Esophagus mucosa (tissue), 1 donor: ENCODE measurements around the gene ATP13A2. TPM values are rescaled to one million over a fixed set of nuclear protein-coding genes. Genes with fewer than 3 reads are reported as not detected.
A peak's percentile ranks its signal among the peaks of the same experiment; 100 is the strongest.

Source experiments
- ATAC-seq: fragments of 200-7000 bp; cut with Tn5 transposase; one replicate; pipeline ENCODE4 v1.9.1; 2020
- total RNA-seq: library from RNA; stranded (reverse); gene quantifications from one replicate; pipeline ENCODE4 v1.2.4, GENCODE V29; 2023
- donor health status: DM: yes; HTN: yes; CAD: no.

Gene ATP13A2, protein sequence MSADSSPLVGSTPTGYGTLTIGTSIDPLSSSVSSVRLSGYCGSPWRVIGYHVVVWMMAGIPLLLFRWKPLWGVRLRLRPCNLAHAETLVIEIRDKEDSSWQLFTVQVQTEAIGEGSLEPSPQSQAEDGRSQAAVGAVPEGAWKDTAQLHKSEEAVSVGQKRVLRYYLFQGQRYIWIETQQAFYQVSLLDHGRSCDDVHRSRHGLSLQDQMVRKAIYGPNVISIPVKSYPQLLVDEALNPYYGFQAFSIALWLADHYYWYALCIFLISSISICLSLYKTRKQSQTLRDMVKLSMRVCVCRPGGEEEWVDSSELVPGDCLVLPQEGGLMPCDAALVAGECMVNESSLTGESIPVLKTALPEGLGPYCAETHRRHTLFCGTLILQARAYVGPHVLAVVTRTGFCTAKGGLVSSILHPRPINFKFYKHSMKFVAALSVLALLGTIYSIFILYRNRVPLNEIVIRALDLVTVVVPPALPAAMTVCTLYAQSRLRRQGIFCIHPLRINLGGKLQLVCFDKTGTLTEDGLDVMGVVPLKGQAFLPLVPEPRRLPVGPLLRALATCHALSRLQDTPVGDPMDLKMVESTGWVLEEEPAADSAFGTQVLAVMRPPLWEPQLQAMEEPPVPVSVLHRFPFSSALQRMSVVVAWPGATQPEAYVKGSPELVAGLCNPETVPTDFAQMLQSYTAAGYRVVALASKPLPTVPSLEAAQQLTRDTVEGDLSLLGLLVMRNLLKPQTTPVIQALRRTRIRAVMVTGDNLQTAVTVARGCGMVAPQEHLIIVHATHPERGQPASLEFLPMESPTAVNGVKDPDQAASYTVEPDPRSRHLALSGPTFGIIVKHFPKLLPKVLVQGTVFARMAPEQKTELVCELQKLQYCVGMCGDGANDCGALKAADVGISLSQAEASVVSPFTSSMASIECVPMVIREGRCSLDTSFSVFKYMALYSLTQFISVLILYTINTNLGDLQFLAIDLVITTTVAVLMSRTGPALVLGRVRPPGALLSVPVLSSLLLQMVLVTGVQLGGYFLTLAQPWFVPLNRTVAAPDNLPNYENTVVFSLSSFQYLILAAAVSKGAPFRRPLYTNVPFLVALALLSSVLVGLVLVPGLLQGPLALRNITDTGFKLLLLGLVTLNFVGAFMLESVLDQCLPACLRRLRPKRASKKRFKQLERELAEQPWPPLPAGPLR
- 21.5 TPM for total RNA-seq

DNA sequence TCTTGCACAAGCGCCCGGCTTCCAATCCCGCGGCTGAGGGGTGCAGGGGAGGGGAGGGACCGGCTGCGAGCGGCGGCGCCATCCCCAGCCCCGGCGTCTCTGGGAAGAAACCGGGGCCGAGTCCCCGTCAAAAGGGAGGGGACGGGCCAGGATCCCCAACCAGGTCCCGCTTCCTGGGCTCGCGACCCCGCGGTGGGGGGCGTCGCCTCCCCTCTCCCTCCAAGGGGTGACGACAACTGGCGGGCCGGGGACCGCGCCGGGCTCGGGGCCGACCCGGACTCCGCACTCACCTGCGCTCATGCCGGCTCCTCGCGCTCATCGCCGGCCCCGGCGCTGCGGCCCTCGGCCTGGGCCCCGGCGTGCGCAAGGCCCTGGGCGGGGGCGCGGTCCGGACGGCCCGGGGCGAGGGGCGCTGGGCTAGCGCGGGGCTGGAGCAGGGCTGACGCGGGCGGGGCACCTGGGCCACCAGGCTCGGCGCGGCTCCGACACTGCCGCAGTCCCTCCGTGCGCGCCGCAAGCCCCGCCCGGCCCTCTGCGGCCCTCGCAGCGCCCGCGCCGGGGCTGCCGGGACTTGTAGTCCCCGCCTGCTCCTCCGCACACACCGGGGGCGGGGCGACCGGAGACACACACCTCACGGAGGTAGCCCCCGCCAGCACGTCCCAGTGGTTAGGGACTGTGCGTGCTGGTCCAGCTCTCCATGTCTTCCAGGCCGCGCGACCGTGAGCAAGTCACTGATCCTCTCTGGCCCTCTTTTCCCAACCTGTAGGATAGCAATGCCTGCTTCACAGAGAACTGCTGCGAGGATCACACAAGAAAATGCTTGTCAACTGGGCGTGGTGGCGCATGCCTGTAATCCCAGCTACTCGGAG lies at the start of gene ATP13A2:
ATP13A2 (minus strand) TSS at position 490 of the 869 bp plus-strand sequence; CDS start at position 300, 190 bp downstream.
- peak; percentile 80 for ATAC-seq

DNA sequence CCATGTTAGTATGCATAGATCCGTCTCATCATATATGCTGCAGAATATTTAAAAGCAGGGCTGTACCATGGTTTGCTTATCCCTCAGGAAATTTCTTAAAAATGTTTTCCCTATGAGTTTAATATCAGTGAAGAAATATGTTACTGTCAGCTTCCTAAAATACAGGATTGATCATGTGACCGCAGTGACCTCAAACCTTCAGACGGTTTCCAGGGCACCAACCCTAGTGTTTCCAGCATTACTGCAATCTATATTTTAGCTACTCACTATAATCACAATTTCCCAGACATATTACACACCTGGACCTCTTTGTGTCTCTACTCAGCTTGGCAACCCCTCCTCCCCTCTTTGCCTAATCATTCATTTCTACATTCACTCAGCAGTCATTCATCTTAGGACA lies 49.8 kb upstream of the ATP13A2 start:
- ATAC-seq, result no peak

DNA sequence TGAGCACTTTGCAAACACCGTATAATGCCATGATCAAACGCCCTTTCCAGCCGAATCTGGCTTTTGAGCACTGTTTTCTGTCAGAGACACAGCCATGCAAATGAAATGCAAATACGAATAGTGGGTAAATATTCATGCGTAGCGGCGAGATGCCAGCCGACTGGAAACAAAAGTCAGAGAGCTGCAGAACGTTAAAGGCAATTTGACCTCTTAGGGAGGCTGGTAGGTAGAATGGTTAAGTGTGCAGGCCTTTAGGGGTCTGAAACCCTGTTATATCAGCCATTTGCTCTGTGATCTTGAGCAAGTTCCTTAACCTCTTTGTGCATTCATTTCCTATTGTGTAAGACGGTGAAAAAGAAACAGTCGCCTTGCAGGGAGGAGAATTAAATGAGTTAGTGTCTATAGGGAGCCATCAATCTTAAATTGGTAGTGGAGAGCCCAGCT lies 48.6 kb upstream of the ATP13A2 start:
- ATAC-seq, result no peak

DNA sequence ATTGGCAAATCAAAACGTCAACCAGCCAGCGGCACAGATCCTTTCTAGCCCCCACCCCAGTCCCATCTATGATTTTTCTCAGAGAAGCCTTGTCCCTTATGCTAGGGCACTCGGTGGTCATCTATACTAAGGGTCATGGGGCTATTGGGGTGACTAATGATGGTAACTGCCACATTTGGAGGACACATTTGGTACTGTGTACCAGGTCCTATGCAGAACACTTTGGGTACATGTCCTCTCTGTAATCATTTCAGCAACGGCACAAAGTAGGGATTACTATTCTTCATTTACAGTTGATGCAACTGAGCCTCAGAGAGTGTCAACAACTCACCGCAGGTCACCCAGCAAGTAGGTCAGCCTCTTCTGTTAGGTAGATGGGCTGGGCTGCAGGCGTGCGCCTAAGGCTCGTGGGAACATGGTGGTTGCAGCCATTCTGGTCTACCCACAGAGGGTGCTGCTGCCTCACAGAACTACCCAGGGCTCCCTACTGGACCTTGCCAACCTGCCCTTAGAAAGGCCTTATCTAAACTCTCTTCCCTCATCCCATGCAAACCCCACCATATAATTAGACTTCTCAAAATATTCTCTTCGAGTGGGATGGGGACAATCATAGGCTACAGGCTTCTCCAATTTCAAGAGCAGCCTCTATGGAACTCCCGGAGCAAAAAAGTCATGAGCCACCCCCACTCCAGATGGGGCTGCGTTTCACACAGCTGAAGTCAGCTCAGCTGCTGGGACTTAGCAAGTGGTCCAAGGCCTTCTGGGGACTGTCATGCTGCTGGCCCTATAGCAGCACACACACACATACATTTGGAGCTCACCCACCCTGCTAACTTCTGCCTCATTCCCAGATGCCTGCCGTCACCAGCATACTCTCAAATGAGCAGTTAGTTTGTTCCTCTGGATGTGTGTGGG lies 47.9 kb upstream of the ATP13A2 start:
- ATAC-seq, result peak; percentile 94

DNA sequence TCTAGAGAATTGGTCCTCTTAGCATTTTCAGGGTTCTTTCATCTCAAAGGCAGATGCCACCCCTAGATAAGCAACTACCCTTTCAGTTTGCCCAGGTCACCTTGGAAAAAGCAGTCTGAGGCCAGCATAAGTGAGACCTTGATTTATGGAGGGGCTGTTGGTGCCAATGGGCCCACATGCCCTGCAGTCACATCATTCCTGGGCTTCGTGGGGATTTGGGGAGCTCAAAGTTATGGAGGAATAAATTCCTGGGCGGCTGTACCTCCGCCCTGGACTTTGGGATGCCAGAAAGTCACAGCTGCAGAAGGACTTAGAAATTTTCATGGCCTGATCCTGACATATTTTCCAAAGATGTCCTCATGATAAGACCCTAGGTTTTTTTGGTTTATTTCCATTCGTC lies 44.8 kb upstream of the ATP13A2 start:
- ATAC-seq, result no peak

DNA sequence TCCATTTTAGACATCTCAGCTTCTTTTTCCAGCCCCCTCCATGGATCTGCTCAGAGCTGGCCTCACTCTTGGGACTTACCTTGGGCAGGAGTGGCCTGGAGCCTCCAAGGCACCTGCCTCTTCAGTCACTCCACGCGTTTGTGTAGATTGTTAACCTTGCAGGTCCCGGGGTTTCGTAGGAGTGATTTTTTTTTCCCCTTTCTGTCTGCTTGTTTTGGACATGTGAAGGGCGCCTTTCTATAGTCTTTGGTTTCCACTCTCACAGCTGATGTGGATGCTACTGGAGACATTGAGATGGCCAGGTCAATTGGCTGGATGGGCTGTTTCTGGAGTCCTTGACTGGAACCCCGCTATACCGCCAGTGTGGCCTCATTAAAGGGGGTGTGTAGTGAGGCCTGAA lies 44.1 kb upstream of the ATP13A2 start:
- ATAC-seq, result no peak

DNA sequence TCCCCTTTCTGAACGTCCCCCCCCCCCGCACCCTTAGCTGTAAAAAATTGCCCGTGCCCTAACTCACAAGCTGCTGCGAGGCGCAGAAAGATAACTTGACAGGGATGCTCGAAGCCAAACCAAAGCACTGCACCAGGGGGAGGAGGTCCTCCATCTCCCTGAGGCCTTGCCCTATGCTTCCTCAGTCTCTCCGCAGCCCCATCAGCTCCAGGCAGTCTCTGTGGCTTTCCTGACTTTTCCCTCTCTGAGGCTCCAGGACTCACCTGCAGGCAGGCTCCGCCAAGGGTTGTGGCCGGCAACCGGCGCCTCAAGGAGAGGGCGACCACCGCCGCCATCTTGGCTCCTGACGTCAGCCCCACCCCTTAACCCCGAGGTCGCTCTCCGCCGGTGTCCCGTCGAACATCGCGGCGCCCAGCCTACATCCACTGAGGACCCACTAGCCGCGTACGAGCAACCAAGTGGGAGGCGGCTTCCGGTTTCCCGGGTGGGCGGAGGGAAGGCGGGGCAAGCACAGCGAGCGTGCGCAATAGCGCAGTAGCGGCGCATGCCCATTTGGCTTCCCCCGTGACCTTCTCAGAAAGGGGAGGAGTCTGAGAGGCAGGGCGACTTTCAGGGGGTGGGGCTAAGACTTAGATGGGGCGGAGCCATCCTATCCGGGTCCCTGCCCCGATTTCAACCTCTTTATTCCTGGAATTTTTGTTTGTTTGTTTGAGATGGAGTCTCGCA lies 42.1 kb upstream of the ATP13A2 start, which contains the start of gene SDHB:
SDHB (minus strand) TSS at position 348 of the 726 bp plus-strand sequence; CDS start at position 335, 13 bp downstream.
- ATAC-seq, result peak; percentile 98

DNA sequence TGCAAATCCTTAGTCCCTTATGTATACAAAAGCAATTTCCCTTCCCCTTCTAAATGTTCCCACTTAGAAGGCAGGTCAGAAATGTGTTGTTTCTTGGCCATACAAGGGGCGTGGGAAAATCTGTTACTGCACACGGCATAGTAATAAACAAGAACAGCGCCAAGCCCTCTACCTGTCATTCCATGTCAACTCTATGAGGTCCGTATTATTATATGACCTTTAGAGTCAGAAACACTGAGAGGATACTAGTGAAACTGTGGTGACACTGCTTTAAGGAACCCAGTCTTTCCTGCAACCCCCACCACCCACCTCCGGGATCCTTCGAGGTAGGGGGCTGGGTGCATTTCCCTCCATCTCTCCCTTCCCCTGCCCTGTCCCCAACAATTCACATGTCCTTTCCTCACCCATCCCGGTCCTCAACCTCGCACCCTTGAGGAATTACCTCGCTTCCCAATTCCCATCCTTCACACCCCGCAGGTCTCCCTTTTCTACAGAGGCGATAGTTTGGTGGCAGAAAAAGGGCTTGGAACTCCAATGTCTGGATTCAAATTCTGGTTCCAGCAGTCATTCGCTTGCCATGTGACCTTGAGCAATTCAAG lies 41.5 kb upstream of the ATP13A2 start:
- ATAC-seq, result no peak

DNA sequence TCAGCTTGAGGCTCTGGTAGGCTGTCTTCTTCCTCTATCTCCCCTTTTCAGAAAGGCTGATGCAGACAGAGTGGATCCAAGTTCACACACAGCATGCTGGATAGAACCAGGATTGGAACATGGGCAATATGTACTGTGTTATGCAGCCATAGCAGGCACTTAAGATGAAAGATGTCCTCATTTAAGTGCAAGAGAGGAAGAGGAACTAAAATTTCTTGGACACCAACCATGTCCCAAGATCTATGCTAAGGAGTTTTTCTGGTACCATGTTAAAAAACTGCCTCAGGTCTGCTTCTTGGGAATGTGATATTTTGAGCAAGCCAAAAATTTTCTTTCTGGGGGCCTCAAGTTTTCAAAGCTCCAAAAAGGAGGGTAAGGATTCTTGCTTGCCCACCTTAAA lies 40.9 kb upstream of the ATP13A2 start:
- ATAC-seq, result no peak

DNA sequence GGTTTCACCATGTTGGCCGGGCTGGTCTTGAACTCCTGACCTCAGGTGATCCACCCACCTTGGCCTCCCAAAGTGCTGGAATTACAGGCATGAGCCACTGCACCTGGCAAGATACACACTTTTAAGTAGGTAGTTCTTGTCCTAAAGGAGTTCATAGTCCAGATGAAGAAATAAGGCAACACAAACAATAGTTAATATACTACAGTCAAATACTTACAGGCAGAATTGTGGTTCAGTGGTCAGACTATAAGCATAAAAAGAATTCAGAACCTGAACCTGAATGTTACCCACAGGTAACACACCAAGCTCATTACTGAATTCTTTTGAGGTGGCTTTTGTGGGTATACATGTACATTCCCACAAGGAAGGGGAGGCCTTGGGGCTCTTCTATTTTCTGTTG lies 40.3 kb upstream of the ATP13A2 start:
- no peak for ATAC-seq

DNA sequence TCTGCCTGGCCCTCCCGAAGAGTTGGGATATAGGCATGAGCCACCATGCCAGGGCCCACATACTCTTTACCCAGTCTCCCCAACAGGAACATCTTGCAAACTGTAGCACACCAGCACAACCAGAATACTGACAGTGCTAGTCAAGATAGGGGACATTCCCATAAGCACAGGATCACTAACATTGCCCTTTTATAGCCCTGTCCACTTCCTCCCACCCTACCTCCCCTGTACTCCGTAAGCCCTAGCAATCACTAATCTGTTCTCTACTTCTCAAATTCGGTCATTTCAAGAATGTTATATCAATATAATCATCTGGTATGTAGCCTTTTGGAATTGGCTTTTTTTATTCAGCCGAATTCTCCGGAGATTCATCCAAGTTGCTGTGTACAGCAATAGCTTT lies 36.2 kb upstream of the ATP13A2 start:
- no peak for ATAC-seq

DNA sequence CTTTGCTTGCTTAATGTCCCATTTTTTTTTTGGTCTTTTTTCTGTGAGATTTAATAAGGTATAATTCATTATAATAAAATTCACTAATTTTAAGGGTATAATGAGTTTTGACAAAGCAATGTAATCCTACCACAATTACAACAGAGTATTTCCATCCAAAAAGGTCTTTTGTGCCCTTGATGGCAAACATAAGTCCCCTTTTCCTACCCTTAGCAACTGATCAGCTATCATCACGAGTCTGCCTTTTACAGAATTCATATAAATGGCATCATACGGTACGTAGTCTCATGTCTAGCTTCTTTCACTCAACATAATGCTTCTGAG lies 34.6 kb upstream of the ATP13A2 start:
- no peak for ATAC-seq

DNA sequence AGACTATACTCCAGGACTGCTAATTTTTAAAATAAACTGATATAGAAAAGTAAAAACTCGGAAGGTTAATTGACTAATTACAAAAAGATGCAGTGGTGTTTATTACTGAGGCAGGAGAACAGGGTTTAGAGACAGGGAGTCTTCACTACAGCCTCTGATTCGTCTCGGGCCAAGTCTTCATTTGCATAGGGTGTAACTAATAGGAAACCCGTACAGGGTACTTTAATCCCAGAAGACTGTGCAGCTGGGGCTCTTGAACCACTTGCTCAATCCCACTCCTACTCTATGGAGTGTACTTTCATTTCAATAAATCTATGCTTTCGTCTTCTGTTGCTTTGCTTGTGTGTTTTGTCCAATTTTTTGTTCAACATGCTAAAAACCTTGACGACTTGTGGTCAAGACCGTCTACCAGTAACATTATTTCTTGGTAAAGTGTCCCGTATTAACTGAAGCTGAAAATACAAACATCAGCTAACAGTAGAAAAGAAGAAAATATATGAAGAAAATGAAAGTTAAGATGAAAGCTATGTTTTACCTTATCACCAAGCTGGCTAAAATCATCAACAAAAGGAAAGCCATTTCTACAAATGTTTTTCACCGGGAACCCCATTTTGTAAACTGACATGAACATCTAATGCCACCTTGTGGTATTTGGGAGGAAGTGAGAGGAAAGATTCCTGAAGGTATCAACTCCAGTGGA lies 34.1 kb upstream of the ATP13A2 start:
- ATAC-seq, result peak; percentile 37

DNA sequence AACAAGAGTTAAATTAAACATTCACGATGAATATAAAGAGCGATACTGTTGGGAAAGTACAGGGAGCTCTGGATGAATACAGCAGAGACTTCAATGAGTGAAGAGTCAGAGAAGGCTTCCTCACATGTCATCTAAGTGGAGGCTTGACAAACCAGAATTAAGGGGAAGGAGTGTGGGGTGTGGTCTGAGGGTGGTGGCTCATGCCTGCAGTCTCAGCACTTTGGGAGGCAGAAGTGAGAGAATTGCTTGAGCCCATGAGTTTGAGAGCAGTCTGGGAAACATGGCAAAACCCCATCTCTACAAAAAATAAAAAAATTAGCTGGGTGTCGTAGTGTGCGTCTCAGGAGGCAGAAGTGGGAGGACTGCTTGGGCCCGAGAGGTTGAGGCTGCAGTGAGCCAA lies 33.4 kb upstream of the ATP13A2 start:
- ATAC-seq, result peak; percentile 89

DNA sequence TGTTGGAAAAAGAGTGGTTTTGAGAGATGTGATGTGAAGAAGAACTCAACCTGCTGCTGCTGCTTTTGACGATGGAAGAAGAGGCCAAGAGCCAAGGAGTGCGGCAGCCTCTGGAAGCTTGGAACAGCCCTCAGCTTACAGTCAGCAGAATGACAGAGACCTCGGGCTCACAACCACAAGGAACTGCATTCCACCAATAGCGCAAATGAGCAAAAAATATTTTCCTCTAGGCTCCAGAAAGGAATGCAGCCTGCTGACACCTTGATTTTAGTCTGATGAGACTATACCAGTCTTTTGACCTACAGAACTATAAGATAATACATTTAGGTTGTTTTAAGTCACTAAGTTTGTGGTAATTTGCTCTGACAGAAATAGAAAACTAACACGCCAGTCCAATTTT lies 31.9 kb upstream of the ATP13A2 start:
- no peak for ATAC-seq

DNA sequence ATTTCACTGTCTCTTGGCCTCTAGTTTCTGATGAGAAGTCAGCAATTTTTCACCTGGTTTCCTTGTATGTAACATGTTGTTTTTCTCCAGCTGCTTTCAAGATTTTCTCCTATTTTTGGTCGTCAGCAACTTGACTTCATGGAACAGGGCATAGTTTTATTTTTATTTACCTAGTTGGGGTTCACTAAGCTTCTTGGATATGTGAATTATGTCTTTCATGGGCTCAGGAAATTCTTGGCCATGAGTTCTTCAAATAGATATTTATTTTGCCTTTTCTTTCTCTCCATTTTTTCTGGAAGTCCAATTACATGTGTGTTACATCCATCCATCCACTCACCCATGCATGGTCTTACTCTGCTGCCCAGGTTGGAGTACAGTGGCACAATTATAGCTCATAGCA lies 28.4 kb upstream of the ATP13A2 start:
- ATAC-seq, result no peak

DNA sequence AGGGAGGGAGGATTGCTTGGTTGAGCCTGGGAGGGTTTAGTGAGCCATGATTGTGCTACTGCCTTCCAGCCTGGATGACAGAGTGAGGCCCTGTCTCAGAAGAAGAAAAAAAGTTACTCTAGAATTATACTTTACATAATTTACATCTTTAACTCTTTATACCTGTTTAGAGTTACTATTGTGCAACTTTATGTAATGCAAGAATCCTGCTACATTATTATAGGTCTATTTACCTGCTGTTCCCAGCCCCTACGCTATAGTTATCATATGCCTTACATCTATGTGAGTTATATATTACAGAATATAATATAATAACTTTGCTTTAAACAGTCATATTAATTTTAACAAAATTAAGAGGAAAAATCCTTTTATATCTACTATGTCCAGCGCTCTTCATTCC lies 27.8 kb upstream of the ATP13A2 start:
- ATAC-seq, result no peak

DNA sequence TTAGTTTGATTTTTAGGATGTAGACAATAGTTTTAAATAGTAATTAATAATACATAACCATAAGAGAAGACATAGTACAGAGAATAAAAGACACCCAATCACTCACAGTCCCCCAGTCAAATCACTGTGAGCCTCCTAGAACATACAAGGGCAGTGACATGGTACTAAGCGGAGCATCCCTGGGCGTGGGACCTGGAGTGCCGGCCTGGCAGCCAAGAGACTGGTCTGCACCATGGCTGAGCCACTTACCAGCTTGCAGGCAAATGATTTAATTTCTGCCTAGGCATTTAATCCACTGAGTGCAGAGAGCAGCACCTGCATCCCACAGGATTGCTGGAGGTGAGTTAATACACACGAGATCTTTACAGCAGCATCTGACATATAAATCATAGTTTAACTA lies 21.8 kb upstream of the ATP13A2 start:
- no peak for ATAC-seq

DNA sequence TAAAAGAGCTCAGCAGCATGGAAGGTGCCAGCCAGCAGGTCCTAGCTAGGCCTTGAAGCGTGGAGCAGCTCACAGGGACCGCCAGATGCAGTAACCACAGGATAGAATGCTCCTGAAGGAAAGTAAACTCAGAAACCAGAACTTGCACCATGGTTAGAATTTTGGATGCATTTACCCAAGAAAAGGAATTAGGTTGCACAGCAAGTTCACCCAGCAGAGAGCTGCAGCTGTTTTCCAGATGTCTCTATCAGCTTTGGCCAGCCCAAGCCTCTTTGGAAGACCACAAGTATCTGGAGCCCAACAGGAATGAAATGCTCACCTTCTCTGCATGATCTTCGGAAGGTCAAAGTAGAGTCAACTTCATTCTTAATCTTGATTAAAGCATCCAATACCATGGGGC lies 21.0 kb upstream of the ATP13A2 start:
- ATAC-seq, result no peak
